COLO668 (cell line): Measurements from ENCODE around the gene RNF213.
"Not testable (repeated sequence)": the region's sequence is repeated elsewhere in the genome, so short reads cannot be mapped to it uniquely, and the experiment has no call there.

ENCODE experiments used
- DNase-seq: peaks from one replicate; lab custom pipeline; 2025; ENCODE audit not compliant: unreplicated experiment; lab: John Stamatoyannopoulos, UW

The RNF213 gene

DNA sequence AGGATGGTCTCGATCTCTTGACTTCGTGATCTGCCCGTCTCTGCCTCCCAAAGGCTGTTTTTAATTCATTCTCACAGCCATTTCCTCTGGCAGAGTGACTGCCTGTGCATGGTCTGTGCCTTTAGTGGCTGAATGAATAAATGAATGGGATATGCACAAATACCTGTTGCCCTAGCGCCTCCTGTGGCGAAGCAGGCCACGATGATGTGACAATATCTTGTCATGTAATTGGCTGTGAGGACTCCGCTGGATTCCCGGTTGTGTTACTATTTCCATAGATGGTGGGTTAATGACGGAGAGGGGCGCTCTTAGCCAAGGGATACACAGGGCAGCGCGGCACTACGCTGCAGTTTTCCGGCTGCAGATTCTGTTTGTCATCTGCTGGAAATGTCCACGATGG, 127.5 kb downstream of the RNF213 start:
- no peak for DNase-seq

DNA sequence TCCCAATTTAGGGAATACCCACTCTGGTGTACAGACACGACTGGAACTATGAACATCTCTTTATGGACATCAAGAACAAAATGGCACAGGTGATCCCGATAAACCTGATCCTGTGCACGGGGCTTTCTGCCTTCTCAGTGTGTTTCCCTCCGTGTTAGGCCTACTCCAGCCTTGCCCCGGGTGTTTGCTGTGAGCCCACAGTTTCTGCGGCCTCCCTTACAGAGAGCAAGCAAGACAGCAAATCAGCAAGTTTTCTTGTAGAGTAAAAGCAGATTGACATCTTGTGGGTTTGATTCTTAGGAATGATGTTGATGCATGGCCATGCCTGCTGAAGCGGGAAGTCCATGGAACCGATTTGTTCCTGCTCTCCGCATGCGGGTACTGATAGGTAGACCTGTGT, 127.9 kb downstream of the RNF213 start:
- DNase-seq = no peak

DNA sequence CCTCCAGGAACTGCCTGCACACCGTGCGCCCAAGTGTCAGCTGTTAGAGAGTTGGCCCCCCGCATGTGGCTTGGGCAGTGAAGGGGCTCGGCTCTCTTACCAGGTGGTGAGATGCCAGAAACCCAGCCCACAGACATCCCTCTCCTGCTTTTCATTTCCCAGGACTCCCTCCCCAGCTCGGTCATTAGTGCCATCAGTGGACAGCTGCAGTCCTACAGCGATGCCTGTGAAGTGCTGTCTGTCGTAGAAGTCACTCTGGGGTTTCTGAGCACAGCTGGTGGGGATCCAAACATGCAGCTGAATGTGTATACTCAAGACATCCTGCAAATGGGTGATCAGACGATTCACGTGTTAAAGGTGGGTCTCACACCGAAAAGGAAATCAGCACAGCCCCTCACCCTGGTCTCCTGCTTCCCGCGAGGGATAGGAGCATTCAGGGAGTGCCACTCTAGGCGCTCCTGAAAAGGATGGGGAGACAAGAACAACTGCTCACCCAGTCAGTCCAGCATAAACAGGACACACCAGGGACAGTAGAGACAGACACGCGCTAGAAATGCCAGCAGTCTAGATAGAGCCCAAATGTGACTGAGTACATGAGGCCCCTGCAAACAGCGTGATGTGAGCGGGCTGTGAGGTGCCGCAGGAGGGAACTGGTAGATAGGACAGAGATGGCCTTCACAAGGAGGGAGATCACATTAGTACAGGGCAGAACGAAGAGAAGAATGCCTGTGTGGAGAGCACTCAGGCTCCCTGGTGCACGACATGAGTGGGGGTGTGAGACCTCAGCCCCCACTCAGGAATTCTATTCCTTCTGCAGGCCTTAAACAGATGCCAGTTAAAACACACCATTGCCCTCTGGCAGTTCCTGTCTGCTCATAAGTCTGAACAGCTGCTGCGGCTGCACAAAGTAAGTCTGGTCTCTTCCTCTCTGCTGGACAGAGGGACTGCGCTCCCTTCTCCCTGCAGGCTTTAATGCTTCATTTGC, 128.7 kb downstream of the RNF213 start:
- DNase-seq = no peak

DNA sequence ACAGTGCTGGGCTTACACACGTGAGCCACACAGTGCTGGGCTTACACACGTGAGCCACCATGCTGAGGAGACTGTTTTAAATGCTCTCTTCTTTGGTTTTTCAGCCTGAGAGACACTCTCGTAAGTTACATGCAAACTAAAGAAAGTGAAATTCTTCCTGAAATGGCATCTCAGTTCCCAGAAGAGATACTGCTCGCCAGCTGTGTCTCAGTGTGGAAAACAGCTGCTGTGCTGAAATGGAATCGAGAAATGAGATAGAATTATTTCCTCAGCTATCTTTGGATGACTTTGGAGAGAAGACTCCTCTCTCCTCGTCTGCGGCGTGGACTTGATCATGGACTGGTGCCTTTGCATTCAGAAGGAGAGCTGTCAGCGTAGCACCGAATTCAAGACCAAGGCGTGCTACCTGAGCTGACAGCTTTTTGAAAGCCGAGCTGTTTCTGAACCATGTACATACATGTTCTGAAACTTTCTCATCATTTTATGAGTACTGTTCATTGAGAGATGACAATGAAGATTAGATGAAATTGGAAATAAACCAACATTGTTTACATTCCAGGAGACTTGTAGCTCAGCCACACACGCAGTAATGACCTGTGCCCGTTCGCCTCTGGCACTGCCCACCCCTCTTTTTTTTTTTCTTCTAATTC, 132.7 kb downstream of the RNF213 start:
- DNase-seq = no peak

DNA sequence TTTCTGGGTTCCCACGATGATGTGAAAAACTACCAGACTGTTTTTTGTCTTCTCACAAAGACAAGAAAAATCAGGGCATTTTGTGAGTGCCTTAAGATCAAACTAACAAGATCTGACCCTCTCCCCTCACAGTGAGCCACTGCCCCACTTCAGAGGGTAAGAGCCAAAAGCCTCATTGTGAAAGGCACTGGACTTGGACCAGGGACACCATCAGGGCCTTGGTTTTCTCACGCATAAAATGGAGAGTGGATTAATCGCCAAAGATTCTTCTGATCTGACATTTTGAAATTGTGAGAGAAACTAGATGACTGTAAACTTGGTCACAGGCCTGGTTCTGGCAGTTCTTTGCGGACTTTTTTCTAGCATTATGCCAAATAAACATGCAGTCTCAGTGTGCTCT, 133.3 kb downstream of the RNF213 start:
- no peak for DNase-seq

DNA sequence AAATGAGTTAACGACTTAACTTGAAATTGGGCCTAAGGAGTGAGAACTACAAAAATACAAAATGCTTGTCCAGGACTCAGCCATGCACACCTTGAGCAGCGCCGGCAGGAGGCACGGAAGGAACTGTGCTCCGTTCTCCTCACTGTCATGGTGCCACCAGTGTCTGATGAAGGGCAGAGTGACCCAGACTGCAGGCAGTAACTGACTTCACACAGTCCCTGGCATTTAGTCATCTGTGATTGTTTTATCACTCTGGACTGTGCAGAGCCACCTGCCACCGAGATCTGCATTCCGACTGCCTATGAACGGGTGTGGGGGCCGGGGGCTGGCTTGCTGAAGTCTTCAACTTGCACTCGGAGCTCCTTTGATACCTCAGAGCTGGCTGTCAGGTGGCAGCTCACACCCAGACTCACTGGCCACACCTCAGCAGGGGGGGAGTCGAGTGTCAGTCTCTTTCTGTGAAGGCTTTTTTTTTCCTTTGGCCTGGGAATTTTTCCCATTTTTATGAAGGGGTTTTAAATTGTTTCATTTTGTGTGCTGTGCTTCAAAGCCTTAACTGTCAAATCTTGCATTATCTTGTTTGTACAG, 134.1 kb downstream of the RNF213 start:
- no peak for DNase-seq

DNA sequence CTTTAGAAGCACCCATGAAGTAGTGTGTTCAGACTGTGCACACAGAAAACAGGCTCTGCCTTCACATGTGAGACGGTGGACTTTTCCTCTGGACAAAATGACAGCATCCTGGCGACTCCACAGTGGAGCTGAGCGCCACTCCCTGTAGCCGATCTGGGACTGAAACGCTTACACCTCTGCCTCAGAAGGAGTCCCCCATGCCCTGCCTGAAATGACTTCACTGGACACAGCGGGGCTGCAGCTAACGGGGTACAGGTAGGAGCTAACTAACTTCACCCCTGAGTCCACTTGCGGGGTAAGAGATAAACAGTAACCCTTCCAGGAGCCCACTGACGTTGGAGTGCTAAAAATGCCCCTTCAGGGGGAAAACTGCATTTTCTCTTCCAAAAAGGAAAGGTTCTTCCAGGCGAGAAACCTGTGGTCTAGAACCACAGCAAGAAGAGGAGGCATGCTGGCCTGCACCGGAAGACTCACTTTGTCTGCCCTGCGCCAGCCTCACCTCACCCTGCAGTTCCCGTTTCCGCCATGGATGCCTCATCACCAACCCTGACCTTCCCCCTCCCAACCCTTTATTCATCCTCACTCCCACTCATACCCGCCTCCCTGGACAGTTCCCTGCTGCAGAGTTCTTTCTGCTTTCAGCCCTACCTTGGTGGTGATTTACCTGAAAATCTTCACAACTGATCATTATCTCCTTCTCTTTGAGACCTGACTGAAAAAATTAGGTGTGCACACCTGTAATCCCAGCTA, 134.9 kb downstream of the RNF213 start:
- DNase-seq = no peak

DNA sequence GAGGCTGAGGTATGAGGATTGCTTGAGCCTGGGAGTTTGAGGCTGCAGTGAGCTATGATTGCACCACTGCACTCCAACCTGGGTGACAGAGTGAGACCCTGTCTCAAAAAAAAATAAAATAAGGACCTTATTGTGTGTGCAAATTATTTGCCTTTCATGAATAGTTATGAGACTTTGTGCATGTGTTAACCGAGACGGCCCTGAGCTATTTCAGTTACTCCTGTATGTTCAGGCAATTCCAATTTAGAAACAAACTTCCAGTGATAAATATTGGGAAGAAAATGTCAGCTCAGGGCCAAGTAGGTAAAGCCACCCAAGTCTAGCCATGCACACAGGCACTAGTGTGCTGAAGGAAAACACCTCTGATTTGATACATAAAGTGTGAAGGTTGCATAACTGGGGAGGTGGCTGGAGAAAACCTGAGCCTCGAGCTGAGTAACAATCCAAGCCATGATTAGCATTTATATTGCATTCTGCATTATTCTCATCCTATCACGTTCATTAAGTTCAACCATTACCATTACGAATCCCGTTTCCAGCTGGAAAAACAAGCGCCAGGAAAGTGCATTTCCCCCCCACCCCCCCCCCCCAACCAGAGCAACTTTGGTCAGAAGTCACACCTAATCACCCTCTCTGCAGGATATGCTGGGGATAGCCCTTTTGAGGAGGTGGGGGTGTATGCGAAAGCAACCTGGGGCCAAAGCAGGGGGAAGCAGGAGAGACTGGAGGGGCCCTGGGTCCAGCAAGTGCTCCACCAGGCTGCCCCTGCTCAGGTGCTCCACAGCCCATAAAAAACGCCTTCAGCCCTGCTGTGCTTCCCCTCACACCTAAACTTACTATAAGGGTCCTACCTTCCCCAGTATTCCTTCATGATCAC, 135.7 kb downstream of the RNF213 start:
- no peak for DNase-seq

DNA sequence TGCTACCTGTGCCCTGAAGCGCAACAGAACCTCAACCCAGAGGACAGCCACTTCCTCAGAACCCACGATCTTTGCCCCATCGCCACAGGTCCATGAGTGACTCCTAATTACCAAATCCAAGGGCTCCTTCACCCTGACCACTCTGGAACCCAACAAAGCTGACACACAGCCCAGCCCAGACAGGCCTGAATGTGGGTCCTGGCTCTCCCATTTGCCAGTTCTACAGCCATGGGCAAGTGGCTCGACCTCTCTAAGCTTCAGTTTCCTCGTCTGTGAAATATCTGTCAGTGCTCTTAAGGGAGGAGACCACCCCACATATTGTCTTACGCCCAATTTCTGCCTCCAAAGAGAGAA, 136.4 kb downstream of the RNF213 start:
- no peak for DNase-seq

DNA sequence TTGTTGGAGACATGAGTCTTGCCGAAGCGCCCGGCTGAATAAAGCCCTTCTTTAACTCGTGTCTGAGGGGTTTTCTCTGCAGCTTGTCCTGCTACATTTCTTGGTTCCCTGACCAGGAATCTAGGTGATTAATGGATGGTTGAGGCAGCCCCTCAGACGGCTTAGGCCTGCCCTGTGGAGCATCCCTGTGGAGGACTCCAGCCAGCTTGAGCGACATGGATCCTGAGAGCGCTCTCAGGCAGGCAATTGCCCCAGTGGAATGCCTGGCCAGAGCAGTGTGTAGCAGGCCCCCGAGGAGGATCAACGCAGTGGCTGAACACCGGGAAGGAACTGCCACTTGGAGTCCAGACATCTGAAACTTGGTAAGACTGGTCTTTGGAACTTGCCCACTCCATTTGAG, 137.0 kb downstream of the RNF213 start:
- DNase-seq = no peak

DNA sequence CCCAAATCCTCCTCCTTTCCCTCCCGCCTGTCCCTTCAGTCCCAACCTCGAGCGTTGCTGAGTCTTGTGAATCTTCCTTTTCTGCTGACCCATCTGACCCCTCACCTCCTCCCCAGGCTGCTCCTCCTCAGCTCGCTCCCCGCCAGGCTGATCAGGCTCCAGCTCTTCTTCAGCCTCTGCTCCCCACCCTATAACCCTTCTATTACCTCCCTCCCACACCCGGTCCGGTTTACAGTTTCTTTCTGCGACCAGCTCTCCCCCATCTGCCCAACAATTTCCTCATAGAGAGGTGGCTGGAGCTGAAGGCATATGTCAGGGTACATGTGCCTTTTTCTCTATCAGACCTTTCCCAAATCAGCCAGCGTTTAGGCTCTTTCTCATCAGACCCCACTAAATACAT, 140.4 kb downstream of the RNF213 start:
- DNase-seq = not testable (repeated sequence)

DNA sequence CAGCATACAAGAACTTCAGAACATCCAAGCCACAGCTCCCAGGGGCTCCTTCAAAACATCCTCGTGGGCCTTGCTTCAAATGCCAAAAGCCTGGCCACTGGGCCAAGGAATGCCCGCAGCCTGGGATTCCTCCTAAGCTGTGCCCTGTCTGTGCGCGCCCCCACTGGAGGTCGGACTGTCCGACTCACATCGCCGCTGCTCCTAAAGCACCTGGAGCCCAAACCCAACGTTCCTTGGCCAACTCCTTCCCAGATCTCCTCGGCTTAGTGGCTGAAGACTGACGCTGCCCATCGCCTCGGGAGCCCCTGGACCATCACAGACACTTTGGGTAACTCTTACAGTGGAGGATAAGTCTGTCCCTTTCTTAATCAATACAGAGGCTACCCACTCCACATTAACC, 141.4 kb downstream of the RNF213 start:
- not testable (repeated sequence) for DNase-seq

DNA sequence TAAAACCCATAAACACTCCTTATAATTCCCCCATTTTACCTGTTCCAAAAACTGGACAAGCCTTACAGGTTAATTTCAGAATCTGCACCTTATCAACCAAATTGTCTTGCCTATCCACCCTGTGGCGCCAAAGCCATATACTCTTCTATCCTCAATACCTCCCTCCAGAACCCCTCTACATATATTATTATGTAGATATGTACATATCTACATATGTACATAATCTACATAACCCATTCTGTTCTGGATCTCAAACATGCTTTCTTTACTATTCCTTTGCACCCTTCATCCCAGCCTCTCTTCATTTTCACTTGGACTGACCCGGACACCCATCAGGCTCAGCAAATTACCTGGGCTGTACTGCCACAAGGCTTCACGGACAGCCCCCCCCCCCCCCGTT, 142.3 kb downstream of the RNF213 start:
- no peak for DNase-seq

DNA sequence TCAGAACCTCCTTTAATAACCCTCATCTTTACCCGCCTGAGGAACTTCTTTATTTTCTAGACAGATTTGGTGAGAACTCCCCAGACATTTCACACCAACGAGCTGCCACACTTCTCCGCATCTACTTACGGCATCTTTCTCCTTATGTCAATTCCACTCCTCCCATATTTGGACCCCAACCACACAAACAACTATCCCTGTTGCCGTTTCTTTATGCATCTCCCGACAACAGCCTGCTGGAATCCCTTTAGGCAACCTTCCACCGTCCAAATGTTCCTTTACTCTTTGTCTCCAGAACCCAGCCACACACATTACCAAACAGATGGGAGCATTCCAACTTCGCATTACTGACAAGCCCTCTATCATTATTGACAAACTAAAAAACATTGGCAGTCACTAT, 145.5 kb downstream of the RNF213 start:
- no peak for DNase-seq

DNA sequence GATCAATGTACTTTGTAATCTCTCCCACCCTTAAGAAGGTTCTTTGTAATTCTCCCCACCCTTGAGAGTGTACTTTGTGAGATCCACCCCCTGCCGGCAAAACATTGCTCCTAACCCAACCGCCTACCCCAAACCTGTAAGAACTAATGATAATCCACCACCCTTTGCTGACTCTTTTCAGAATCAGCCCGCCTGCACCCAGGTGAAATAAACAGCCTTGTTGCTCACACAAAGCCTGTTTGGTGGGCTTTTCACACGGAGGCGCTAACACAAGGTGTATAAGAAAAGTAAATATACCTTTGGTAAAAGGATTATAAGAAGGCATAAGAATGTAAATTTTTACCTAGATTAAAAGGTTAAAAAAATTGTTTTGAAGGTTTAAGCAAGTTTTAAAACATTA, 147.3 kb downstream of the RNF213 start:
- DNase-seq = not testable (repeated sequence)

DNA sequence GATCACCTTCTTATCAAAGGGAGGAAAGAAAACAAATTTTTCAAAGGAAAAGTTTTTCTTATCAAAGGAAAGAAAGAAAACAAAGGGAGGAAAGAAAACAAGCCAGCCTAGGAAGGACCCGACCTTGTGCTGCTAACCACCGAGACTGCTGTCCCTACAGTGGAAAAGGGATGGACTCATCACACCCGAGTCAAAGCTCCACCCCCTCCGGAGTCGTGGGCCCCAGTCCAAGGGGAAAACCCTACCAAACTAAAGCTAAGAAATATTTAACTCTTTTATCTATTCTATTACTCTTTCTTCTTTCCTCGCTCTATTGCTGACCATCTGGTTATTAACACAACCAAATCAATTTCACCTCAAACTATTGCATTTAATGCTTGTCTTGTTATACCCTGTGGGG, 148.2 kb downstream of the RNF213 start:
- DNase-seq = no peak

DNA sequence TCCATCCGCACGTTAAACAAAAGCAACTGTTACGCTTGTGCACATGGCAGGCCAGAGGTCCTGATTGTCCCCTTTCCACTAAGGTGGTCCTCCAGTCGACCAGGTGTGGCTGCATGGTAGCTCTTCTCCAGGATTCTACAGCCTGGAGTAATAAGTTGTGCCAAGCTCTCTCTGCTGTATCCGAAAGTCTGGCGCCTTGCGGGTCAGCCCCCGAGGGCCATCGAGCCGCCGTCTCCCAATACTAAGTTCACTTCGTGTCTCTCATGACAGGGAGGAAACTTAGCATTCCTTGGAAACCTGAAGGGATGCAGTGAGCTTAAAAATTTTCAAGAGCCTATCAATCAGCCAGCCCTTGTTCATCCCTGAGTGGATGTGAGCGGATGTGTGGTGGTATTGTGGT, 149.0 kb downstream of the RNF213 start:
- DNase-seq = no peak

DNA sequence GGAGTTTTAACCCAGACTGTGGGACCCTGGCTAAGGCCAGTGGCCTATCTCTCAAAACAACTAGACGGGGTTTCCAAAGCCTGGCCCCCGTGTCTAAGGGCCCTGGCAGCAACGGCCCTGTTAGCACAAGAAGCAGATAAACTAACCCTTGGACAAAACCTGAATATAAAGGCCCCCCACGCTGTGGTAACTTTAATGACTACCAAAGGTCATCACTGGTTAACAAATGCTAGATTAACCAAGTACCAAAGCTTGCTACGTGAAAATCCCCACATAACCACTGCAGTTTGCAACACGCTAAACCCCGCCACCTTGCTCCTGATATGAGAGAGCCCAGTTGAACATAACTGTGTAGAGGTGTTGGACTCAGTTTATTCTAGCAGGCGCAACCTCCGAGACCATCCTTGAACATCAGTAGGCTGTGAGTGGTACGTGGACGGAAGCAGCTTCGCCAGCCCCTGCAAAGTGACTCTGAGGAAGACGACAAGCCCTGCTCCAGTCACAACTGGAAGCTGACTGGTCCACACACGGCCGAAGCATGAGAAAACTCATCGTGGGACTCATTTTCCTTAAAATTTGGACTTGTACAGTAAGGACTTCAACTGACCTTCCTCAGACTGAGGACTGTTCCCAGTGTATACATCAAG, 149.9 kb downstream of the RNF213 start:
- DNase-seq = not testable (repeated sequence)

DNA sequence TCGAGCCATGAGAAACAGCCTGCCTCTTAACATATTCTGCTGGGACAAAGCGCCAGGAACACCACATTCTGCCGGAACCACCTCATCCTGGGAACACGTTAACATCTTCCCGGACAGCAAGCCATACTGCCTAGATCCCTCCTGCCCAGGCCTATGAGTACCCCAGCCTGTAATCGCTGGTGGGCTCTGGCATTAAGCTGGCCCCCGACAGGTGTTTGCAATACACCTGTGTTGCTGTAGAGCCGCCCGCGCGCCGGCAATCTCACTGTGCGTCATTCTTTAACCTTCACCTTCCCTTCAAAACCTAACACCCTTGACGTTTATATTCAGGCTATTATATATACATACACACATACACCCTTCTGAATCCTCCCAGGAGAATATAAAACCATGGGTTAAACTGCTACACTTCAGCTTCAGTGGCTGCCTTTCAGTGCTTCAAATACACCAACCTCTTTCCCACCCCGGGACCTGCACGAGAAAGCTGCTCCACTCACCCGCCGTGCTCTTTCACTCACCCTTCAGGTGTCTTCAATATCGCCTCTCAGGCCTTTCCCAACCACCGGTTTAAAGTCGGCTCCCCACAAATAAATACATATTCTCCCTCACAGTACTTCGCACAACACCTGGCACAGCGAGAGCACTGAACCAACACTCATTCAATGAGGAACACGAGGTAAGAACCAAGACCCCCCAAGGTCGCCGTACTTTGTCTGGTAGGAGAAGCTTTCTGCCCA, 153.3 kb downstream of the RNF213 start:
- DNase-seq = peak; percentile 6
